ENCODE data around the gene UCN2.

DNA sequence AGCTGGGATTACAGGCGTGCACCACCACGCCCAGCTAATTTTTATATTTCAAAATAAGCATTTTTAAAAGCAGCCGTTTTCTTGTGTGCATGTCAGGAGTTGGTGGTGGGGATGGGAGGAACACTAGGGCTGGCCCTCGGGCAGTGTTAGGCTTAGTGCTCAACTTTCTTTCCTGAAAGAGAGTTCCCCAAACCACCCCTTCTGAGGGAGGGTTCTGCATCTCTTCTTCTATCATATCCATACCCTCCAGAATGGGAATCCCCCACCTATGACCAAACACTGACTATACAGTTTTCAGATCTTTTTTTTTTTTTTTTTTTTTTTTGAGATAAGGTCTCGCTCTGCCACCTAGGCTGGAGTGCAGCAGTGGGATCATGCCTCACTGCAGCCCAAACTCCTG lies 19.4 kb downstream of the UCN2 start:
- TF ChIP-seq, protein P1, sequence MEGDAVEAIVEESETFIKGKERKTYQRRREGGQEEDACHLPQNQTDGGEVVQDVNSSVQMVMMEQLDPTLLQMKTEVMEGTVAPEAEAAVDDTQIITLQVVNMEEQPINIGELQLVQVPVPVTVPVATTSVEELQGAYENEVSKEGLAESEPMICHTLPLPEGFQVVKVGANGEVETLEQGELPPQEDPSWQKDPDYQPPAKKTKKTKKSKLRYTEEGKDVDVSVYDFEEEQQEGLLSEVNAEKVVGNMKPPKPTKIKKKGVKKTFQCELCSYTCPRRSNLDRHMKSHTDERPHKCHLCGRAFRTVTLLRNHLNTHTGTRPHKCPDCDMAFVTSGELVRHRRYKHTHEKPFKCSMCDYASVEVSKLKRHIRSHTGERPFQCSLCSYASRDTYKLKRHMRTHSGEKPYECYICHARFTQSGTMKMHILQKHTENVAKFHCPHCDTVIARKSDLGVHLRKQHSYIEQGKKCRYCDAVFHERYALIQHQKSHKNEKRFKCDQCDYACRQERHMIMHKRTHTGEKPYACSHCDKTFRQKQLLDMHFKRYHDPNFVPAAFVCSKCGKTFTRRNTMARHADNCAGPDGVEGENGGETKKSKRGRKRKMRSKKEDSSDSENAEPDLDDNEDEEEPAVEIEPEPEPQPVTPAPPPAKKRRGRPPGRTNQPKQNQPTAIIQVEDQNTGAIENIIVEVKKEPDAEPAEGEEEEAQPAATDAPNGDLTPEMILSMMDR (IDR thresholded peaks at IDR 0.05): no peak
- TF ChIP-seq POLR2A (IDR thresholded peaks at IDR 0.05): no peak

Data from uterus (tissue), 2 donors.